H1 (cell line): Measurements from ENCODE around the gene CIC. TPM values are rescaled to one million over a fixed set of nuclear protein-coding genes. Genes with fewer than 3 reads are reported as not detected.

Source experiments
- CTCF ChIA-PET: fragments of 300-600 bp; sonication (Branson Sonifier 250); formaldehyde crosslinking; loops from one replicate; lab custom pipeline; 2021; ENCODE audit not compliant: partially characterized antibody; lab: Charles Lee
- POLR2A ChIA-PET: fragments of 300-600 bp; sonication (Branson Sonifier 250); formaldehyde crosslinking; loops from one replicate; lab custom pipeline; 2021; ENCODE audit warnings: inconsistent platforms; ENCODE audit not compliant: partially characterized antibody; lab: Charles Lee
- DNase-seq, 2 experiments: peaks; one replicate each; pipeline versions ENCODE4 v3.0.0 to v3.0.0-alpha.2; 2010 to 2022; ENCODE audit warnings: low spot score in 2 of 2, low read depth in 1 of 2, mixed read lengths in 1 of 2
- FAIRE-seq: peaks from 2 replicates; lab custom pipeline; 2011; peaks lifted over from hg19 to GRCh38; lab: Jason Lieb, UNC
- H2AFZ ChIP-seq: 2 replicates; pipeline ENCODE4 v1.8.1; 2012; ENCODE audit warnings: low read length, inconsistent platforms
- H2AK5ac ChIP-seq: 2 replicates; pipeline ENCODE4 v1.6.1; 2013; ENCODE audit warnings: low read depth, low read length
- H2BK120ac ChIP-seq: replicated peaks from 2 replicates; pipeline ENCODE3; 2013; ENCODE audit warnings: low read depth, low read length, inconsistent platforms
- H2BK12ac ChIP-seq: 2 replicates; pipeline ENCODE4 v1.6.1; 2013; ENCODE audit warnings: low read depth, low read length
- H2BK15ac ChIP-seq: 2 replicates; pipeline ENCODE4 v1.6.1; 2013; ENCODE audit warnings: low read length
- H2BK20ac ChIP-seq: 2 replicates; pipeline ENCODE4 v1.6.1; 2013; ENCODE audit warnings: low read length
- H2BK5ac ChIP-seq: 2 replicates; pipeline ENCODE4 v1.6.1; 2013; ENCODE audit warnings: low read depth, low read length
- H3K14ac ChIP-seq: 2 replicates; pipeline ENCODE4 v1.6.1; 2013; ENCODE audit warnings: inconsistent platforms; ENCODE audit not compliant: insufficient read length
- H3K18ac ChIP-seq: 2 replicates; pipeline ENCODE4 v1.6.1; 2013; ENCODE audit warnings: low read length; ENCODE audit errors: extremely low read depth
- H3K23ac ChIP-seq: 2 replicates; pipeline ENCODE4 v1.6.1; 2013; ENCODE audit warnings: inconsistent platforms; ENCODE audit not compliant: insufficient read length
- H3K23me2 ChIP-seq: 2 replicates; pipeline ENCODE4 v1.6.1; 2013; ENCODE audit warnings: low read depth, low read length
- H3K27ac ChIP-seq: 2 replicates; pipeline ENCODE4 v1.6.1; 2011; ENCODE audit warnings: low read depth, low read length, inconsistent platforms
- H3K27me3 ChIP-seq, 4 experiments: replicated peaks in 1 of 4; 1 replicate in 1 of 4; 2 replicates in 3 of 4; pipeline versions ENCODE4 v1.6.1 to v1.8.1; 2011 to 2013; ENCODE audit warnings: low read length in 3 of 4, mild to moderate bottlenecking in 3 of 4, inconsistent platforms in 2 of 4, mixed read lengths in 2 of 4, moderate library complexity in 1 of 4; ENCODE audit not compliant: control insufficient read depth in 3 of 4, insufficient read depth in 3 of 4; ENCODE audit errors: extremely low read depth in 1 of 4
- H3K36me3 ChIP-seq, 4 experiments: 2 replicates each; pipeline versions ENCODE4 v1.6.1 to v1.8.1; 2011 to 2013; ENCODE audit warnings: mild to moderate bottlenecking in 4 of 4, low read length in 3 of 4, moderate library complexity in 2 of 4, control low read depth in 1 of 4, inconsistent platforms in 1 of 4; ENCODE audit not compliant: insufficient read depth in 4 of 4, control insufficient read depth in 2 of 4
- H3K4ac ChIP-seq: replicated peaks from 2 replicates; pipeline ENCODE3; 2013; ENCODE audit warnings: low read length, low read depth, mixed read lengths, inconsistent platforms; ENCODE audit not compliant: insufficient read length
- H3K4me1 ChIP-seq, 4 experiments: replicated peaks in 1 of 4; 1 replicate in 1 of 4; 2 replicates in 3 of 4; pipeline versions ENCODE4 v1.6.1 to v1.8.1; 2011 to 2013; ENCODE audit warnings: low read length in 3 of 4, inconsistent platforms in 2 of 4, mixed read lengths in 1 of 4; ENCODE audit not compliant: insufficient read depth in 4 of 4, control insufficient read depth in 3 of 4
- H3K4me2 ChIP-seq, 2 experiments: 2 replicates each; pipeline versions ENCODE4 v1.6.1 to v1.8.1; 2011 to 2013; ENCODE audit warnings: low read depth in 2 of 2, low read length in 2 of 2, control low read depth in 1 of 2, inconsistent platforms in 1 of 2, mild to moderate bottlenecking in 1 of 2; ENCODE audit not compliant: insufficient read depth in 1 of 2
- H3K4me3 ChIP-seq, 4 experiments: fragments of 200-600, 300-600 bp in 1 of 4; sonication (generic), shearing (Covaris generic), sonication (Bioruptor Twin) in 1 of 4; 2 replicates each; pipeline versions ENCODE4 v1.5.1 to v1.8.1; 2011 to 2016; ENCODE audit warnings: low read length in 4 of 4, low read depth in 3 of 4, control low read depth in 2 of 4, inconsistent platforms in 2 of 4, mild to moderate bottlenecking in 2 of 4, mixed read lengths in 1 of 4, moderate library complexity in 1 of 4; ENCODE audit not compliant: insufficient read depth in 2 of 4; ENCODE audit errors: extremely low read depth in 1 of 4
- H3K56ac ChIP-seq: replicated peaks from 2 replicates; pipeline ENCODE3; 2013; ENCODE audit warnings: low read depth, mild to moderate bottlenecking, mixed read lengths, low read length, inconsistent platforms; ENCODE audit not compliant: insufficient read length
- H3K79me1 ChIP-seq: 2 replicates; pipeline ENCODE4 v1.6.1; 2013; ENCODE audit warnings: low read depth, low read length, control low read depth
- H3K79me2 ChIP-seq, 2 experiments: 2 replicates each; pipeline versions ENCODE4 v1.6.1 to v1.8.1; 2012 to 2013; ENCODE audit warnings: low read length in 2 of 2, mild to moderate bottlenecking in 2 of 2, inconsistent platforms in 1 of 2; ENCODE audit not compliant: insufficient read depth in 2 of 2, control insufficient read depth in 1 of 2
- H3K9ac ChIP-seq, 4 experiments: replicated peaks in 1 of 4; 1 replicate in 1 of 4; 2 replicates in 3 of 4; pipeline versions ENCODE4 v1.6.1 to v1.8.1; 2011 to 2013; ENCODE audit warnings: low read depth in 3 of 4, low read length in 3 of 4, control low read depth in 2 of 4, mild to moderate bottlenecking in 2 of 4, moderate library complexity in 2 of 4, inconsistent platforms in 1 of 4; ENCODE audit errors: extremely low read depth in 1 of 4
- H3K9me3 ChIP-seq, 2 experiments: 2 replicates each; pipeline versions ENCODE4 v1.6.1 to v1.8.1; 2012 to 2013; ENCODE audit warnings: mild to moderate bottlenecking in 2 of 2, moderate library complexity in 2 of 2, control low read depth in 1 of 2, inconsistent platforms in 1 of 2, low read depth in 1 of 2, low read length in 1 of 2, mixed read lengths in 1 of 2; ENCODE audit not compliant: insufficient read depth in 2 of 2
- H4K20me1 ChIP-seq, 2 experiments: replicated peaks in 1 of 2; 2 replicates each; pipeline versions ENCODE3 to v1.8.1; 2011 to 2013; ENCODE audit warnings: inconsistent platforms in 2 of 2, low read length in 2 of 2, mild to moderate bottlenecking in 1 of 2; ENCODE audit not compliant: insufficient read depth in 2 of 2, control insufficient read depth in 1 of 2
- H4K5ac ChIP-seq: 2 replicates; pipeline ENCODE4 v1.6.1; 2013; ENCODE audit warnings: low read length, low read depth, mixed read lengths, inconsistent platforms; ENCODE audit not compliant: insufficient read length
- H4K8ac ChIP-seq: 2 replicates; pipeline ENCODE4 v1.8.0; 2013; ENCODE audit warnings: mild to moderate bottlenecking, moderate library complexity, low read length, inconsistent platforms; ENCODE audit not compliant: insufficient read depth; ENCODE audit errors: extremely low read depth
- H4K91ac ChIP-seq: replicated peaks from 2 replicates; pipeline ENCODE3; 2013; ENCODE audit warnings: low read length, mixed read lengths, inconsistent platforms; ENCODE audit not compliant: insufficient read length
- HDAC2 ChIP-seq, 2 experiments: fragments of 300-600 bp in 1 of 2; sonication (generic) in 1 of 2; IDR thresholded peaks; 2 replicates each; pipeline ENCODE4 v1.6.1; 2011 to 2012; ENCODE audit warnings: low read depth in 2 of 2, low read length in 2 of 2, mild to moderate bottlenecking in 2 of 2, moderate library complexity in 2 of 2, borderline replicate concordance in 1 of 2, inconsistent platforms in 1 of 2
- JUN ChIP-seq: IDR thresholded peaks from 2 replicates; pipeline ENCODE4 v1.6.1; 2011; ENCODE audit warnings: low read depth, mild to moderate bottlenecking, improper control_type of control experiment, low read length
- NRF1 ChIP-seq: IDR thresholded peaks from 2 replicates; pipeline ENCODE4 v1.6.1; 2011; ENCODE audit warnings: mild to moderate bottlenecking, low read depth, low read length, improper control_type of control experiment
- RFX5 ChIP-seq: IDR thresholded peaks from 2 replicates; pipeline ENCODE4 v1.6.1; 2011; ENCODE audit warnings: low read depth, low read length, improper control_type of control experiment, borderline replicate concordance
- RXRA ChIP-seq: IDR thresholded peaks from 2 replicates; pipeline ENCODE4 v1.6.1; 2011; ENCODE audit warnings: low read depth, mild to moderate bottlenecking, low read length, moderate library complexity; ENCODE audit not compliant: insufficient read depth
- SIX5 ChIP-seq: IDR thresholded peaks from 2 replicates; pipeline ENCODE4 v1.6.1; 2011; ENCODE audit warnings: mild to moderate bottlenecking, low read depth, low read length
- SP1 ChIP-seq: IDR thresholded peaks from 2 replicates; pipeline ENCODE4 v1.6.1; 2011; ENCODE audit warnings: low read depth, low read length
- TEAD4 ChIP-seq: IDR thresholded peaks from 2 replicates; pipeline ENCODE4 v1.6.1; 2012; ENCODE audit warnings: low read depth, low read length, inconsistent platforms, mixed read lengths
- WGBS, 2 experiments: shearing (Covaris generic) in 1 of 2; methylation state at CpG; one replicate each; pipeline versions ENCODE4 v1.1.6 to v1.1.7; 2013 to 2015; ENCODE audit warnings: low lambda C conversion rate in 2 of 2, mixed read lengths in 2 of 2, inconsistent platforms in 1 of 2, low coverage in 1 of 2, missing lambda C conversion rate in 1 of 2; ENCODE audit not compliant: insufficient replicate concordance in 2 of 2, insufficient coverage in 1 of 2, insufficient read length in 1 of 2; ENCODE audit errors: extremely low coverage in 1 of 2, missing lambda C conversion rate in 1 of 2; 5-methylcytosine and 5-hydroxymethylcytosine counted together
- polyA plus RNA-seq, 7 experiments: library from polyadenylated mRNA; depleted of rRNA in 3 of 7; stranded (reverse) in 5 of 7; unstranded in 2 of 7; fragments of >200 nt in 5 of 7; fragments of 200-250 nt in 2 of 7; gene quantifications; 1 replicate in 5 of 7; 2 replicates in 1 of 7; 4 replicates in 1 of 7; pipeline versions ENCODE4 v1.2.1 to v1.2.3, GENCODE V29; 2011 to 2013; ENCODE audit warnings: missing spikeins in 2 of 7, mixed read lengths in 2 of 7
- total RNA-seq: library from RNA; stranded (reverse); fragmentation: NEBNext Ultra II Directional; extraction: Animal tissue kit (Norgen Biotek cat#: 25700); gene quantifications from 2 replicates; pipeline ENCODE4 v1.2.1, GENCODE V29; 2021

CIC gene
- total and polyA plus RNA-seq, 2 of the 8 experiments (the other 6 are each of a cell fraction or from before 2014, with no cell fraction given), result 13.2 to 43.6 TPM

GRCh38 chr19:42328854-42329253 lies 59.8 kb downstream of the CIC start:
- no peak overlapping the region for H3K4me2 ChIP-seq
- H2BK5ac ChIP-seq, result no peak overlapping the region
- peaks cover 0 to 16% of the 10 kb centered on the region in 2 experiments; a peak in 1 of 4 replicates for H3K79me2 ChIP-seq
- H2AK5ac ChIP-seq, result no peak overlapping the region
- no peak overlapping the region for H3K9ac ChIP-seq
- no peak overlapping the region for H2BK12ac ChIP-seq
- H3K4me3 ChIP-seq, result no peak overlapping the region
- H4K8ac ChIP-seq, result no peak overlapping the region
- TF ChIP-seq NRF1 (no peak), HDAC2 (IDR thresholded peaks at IDR 0.05; ENCODE audit: borderline replicate concordance in 1 of 2, low read depth in 2 of 2, low read length in 2 of 2) (no peak), RFX5 (no peak), JUN (no peak), TEAD4 (no peak), SIX5 (no peak), SP1 (no peak), RXRA (no peak)
- H2AFZ ChIP-seq, result no peak overlapping the region
- peaks cover 0 to 4% (median 1%) of the 10 kb centered on the region in 4 experiments; a peak in 3 of 7 replicates for H3K4me1 ChIP-seq
- H3K56ac ChIP-seq, result no peak overlapping the region
- H3K36me3 ChIP-seq, result no peaks in the 10 kb centered on the region
- peaks cover 8% of the 10 kb centered on the region; the same call in 1 of the 2 replicates for H3K79me1 ChIP-seq
- no peak overlapping the region for H3K18ac ChIP-seq
- ChIA-PET CTCF (interaction anchor here (0.9 to 8.8 kb wide), 4 partner anchors 8 to 32 kb away, joined by 3 to 90 read pairs (median 4); no protein-coding TSS in a partner anchor), POLR2A (interaction anchor here (0.6 kb wide), 1 partner anchor 887 kb away, joined by 3 read pairs; no protein-coding TSS in a partner anchor)
- H3K27me3 ChIP-seq, result peaks cover 0 to 5% (median 2%) of the 10 kb centered on the region in 4 experiments; a peak in 3 of 7 replicates
- H4K91ac ChIP-seq, result no peak overlapping the region
- peaks cover 0 to 13% of the 10 kb centered on the region in 2 experiments for H4K20me1 ChIP-seq
- H3K27ac ChIP-seq, result no peak overlapping the region
- WGBS, 2 experiments, result 72% methylated on average over 2 of the region's 2 CpGs; no CpG with 5 or more reads in 1 of the 2 experiments
- no peak overlapping the region for H3K23ac ChIP-seq
- H2BK20ac ChIP-seq, result no peak overlapping the region
- no peak overlapping the region for H4K5ac ChIP-seq
- FAIRE-seq (no peak), DNase-seq (no peak)
- H3K14ac ChIP-seq, result no peak overlapping the region
- no peaks in the 10 kb centered on the region for H3K9me3 ChIP-seq
- no peak overlapping the region for H2BK120ac ChIP-seq
- H3K4ac ChIP-seq, result no peak overlapping the region
- no peak overlapping the region for H2BK15ac ChIP-seq
- H3K23me2 ChIP-seq, result peaks cover 12% of the 10 kb centered on the region; the same call in 1 of the 2 replicates
